ENCODE results near the gene SYT9. TPM values are rescaled to one million over a fixed set of nuclear protein-coding genes. Genes with fewer than 3 reads are reported as not detected.

The SYT9 gene, protein sequence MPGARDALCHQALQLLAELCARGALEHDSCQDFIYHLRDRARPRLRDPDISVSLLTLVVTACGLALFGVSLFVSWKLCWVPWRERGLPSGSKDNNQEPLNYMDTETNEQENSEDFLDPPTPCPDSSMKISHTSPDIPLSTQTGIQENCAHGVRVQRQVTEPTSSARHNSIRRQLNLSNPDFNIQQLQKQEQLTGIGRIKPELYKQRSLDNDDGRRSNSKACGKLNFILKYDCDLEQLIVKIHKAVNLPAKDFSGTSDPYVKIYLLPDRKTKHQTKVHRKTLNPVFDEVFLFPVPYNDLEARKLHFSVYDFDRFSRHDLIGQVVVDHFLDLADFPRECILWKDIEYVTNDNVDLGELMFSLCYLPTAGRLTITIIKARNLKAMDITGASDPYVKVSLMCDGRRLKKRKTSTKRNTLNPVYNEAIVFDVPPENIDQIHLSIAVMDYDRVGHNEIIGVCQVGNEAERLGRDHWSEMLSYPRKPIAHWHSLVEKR
- total RNA-seq (2011; cell fraction: chromatin; rRNA removed; ENCODE audit: low replicate concordance) = not detected in 2 replicates
- total RNA-seq (2011; cell fraction: nucleolus; rRNA removed) = not detected in 2 replicates
- total RNA-seq (2011; cell fraction: nucleoplasm; rRNA removed) = not detected in 2 replicates
- total RNA-seq (2014; rRNA removed) (not detected in 2 replicates), total RNA-seq (2014; rRNA removed; fragmentation: Illumina TruSeq; extraction: Trizol) (not detected in 2 replicates), total RNA-seq (2015; rRNA removed; fragmentation: Illumina TruSeq; extraction: Trizol) (not detected in 2 replicates), total RNA-seq (2021) (not detected in 2 replicates), polyA plus RNA-seq (2011; rRNA removed) (not detected in 2 replicates), polyA plus RNA-seq (2014; fragmentation: Illumina TruSeq; extraction: Trizol) (not detected in 2 replicates), polyA plus RNA-seq (2014; fragmentation: Nextera tagmentation; extraction: Ambion mirVana) (under 1 TPM in 1 of 2 experiments, not detected in 1; 0.01 TPM), polyA plus RNA-seq (2014; rRNA removed) (not detected in 2 replicates), polyA minus RNA-seq (2011; rRNA and poly(A)+ RNA removed) (0.03 TPM in 1 of 2 replicates, not detected in the other), Bru-seq, nascent RNA (percentile 8 among the genes with signal in this experiment), BruChase-seq, experiment 1, labeled RNA remaining after a 2-hour chase (percentile 7 among the genes with signal in this experiment), BruChase-seq, experiment 2, labeled RNA remaining after a 6-hour chase (percentile 9 among the genes with signal in this experiment)
- not detected in 2 replicates for polyA plus RNA-seq (2011; cell fraction: cytosol; rRNA removed)
- not detected in 2 replicates for polyA plus RNA-seq (2011; cell fraction: nucleus; rRNA removed)
- not detected in 2 replicates for polyA plus RNA-seq (2012)
- not detected in 2 replicates for polyA minus RNA-seq (2011; cell fraction: cytosol; rRNA and poly(A)+ RNA removed)
- not detected in 2 replicates for polyA minus RNA-seq (2011; cell fraction: nucleus; rRNA and poly(A)+ RNA removed)
- long read RNA-seq, experiment 1 = 0 reads
- long read RNA-seq, experiment 2 = 0 reads
- long read RNA-seq, experiment 3 = 0 reads

GRCh38 chr11:7251836-7252682 lies at the start of gene SYT9:
SYT9 (plus strand) TSS chr11:7251904; CDS start chr11:7252187, 283 bp downstream.
- in situ Hi-C loops (cut with MboI) = no loop called here
- ChIA-PET CTCF (ENCODE audit: low intra/inter-chr PET ratio) (interaction anchor here (0.6 kb wide), 1 partner anchor 31 kb away, joined by 3 read pairs; no protein-coding TSS in a partner anchor), POLR2A (no interaction called here)
- TF ChIP-seq ZNF512 (tag; IDR thresholded peaks at IDR 0.05) (no peak), ZNF444 (CRISPR knock-in tag; IDR thresholded peaks at IDR 0.05) (no peak), IRF2 (CRISPR knock-in tag; IDR thresholded peaks at IDR 0.05) (no peak), KDM5B (IDR thresholded peaks at IDR 0.05; ENCODE audit: insufficient replicate concordance, low read depth, low read length) (no peak), RBM39 (optimal IDR thresholded peaks at IDR 0.05; ENCODE audit: low read depth, low read length) (no peak), E2F3 (CRISPR knock-in tag; IDR thresholded peaks at IDR 0.05) (no peak), MAFG (tag; conservative IDR thresholded peaks at IDR 0.05) (no peak), PHF20 (IDR thresholded peaks at IDR 0.05; ENCODE audit: partially characterized antibody) (no peak), NRF1 (conservative IDR thresholded peaks at IDR 0.05 in 1 of 2, IDR thresholded peaks at IDR 0.05 in 1 of 2) (no peak), RFX7 (CRISPR knock-in tag; IDR thresholded peaks at IDR 0.05) (no peak)
- TF ChIP-seq, protein P1, sequence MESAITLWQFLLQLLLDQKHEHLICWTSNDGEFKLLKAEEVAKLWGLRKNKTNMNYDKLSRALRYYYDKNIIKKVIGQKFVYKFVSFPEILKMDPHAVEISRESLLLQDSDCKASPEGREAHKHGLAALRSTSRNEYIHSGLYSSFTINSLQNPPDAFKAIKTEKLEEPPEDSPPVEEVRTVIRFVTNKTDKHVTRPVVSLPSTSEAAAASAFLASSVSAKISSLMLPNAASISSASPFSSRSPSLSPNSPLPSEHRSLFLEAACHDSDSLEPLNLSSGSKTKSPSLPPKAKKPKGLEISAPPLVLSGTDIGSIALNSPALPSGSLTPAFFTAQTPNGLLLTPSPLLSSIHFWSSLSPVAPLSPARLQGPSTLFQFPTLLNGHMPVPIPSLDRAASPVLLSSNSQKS (CRISPR knock-in tag; IDR thresholded peaks at IDR 0.05) = no peak
- BruUV-seq (replicated peaks) = no TSS peak
- Histone ChIP-seq H3K36me3 (ENCODE audit: control insufficient read depth, insufficient read depth, low read length) (no peaks in the 10 kb centered on the region), H3K9ac (ENCODE audit: insufficient read depth in 1 of 2, low read depth in 2 of 2, low read length in 2 of 2) (no peak within 1 kb of the TSS), H3K4me2 (ENCODE audit: insufficient read depth, low read length) (no peak within 1 kb of the TSS), H3K9me3 (replicated peaks; ENCODE audit: control insufficient read depth, insufficient read depth, low read depth, low read length) (no peaks in the 10 kb centered on the region), H3K4me1 (replicated peaks in 1 of 2; ENCODE audit: control insufficient read depth in 2 of 2, insufficient read depth in 2 of 2, low read length in 2 of 2) (peaks cover 0 to 16% of the 10 kb centered on the region in 2 experiments; a peak in 2 of 5 replicates), H3K27me3 (ENCODE audit: control insufficient read depth in 2 of 2, insufficient read depth in 2 of 2, low read length in 2 of 2) (peaks cover 11 to 25% of the 10 kb centered on the region in 2 experiments; a peak in 4 of 5 replicates), H2AFZ (ENCODE audit: low read depth, low read length) (no peak within 1 kb of the TSS), H3K9me1 (ENCODE audit: control insufficient read depth, insufficient read depth, low read length) (no peaks in the 10 kb centered on the region), H3K79me2 (ENCODE audit: control insufficient read depth, insufficient read depth, low read length) (no peaks in the 10 kb centered on the region), H4K20me1 (replicated peaks; ENCODE audit: control insufficient read depth, insufficient read depth, low read length) (no peaks in the 10 kb centered on the region), H3K4me3 (no peak within 1 kb of the TSS), H3K27ac (ENCODE audit: extremely low read depth, low read depth, low read length) (no peak within 1 kb of the TSS)
- ATAC-seq (peak; percentile 90), DNase-seq (ENCODE audit: extremely low read depth in 1 of 4, low spot score in 3 of 4) (peak; percentile 16 to 24 (median 20)), FAIRE-seq (no peak)
- 17% methylated on average over 53 of the region's 84 CpGs for WGBS (ENCODE audit: insufficient coverage, low coverage, missing lambda C conversion rate)
- intact Hi-C loops (cut with micrococcal nuclease) = no loop called here
